ENCODE results near the gene CYP11A1.

CYP11A1 gene

DNA sequence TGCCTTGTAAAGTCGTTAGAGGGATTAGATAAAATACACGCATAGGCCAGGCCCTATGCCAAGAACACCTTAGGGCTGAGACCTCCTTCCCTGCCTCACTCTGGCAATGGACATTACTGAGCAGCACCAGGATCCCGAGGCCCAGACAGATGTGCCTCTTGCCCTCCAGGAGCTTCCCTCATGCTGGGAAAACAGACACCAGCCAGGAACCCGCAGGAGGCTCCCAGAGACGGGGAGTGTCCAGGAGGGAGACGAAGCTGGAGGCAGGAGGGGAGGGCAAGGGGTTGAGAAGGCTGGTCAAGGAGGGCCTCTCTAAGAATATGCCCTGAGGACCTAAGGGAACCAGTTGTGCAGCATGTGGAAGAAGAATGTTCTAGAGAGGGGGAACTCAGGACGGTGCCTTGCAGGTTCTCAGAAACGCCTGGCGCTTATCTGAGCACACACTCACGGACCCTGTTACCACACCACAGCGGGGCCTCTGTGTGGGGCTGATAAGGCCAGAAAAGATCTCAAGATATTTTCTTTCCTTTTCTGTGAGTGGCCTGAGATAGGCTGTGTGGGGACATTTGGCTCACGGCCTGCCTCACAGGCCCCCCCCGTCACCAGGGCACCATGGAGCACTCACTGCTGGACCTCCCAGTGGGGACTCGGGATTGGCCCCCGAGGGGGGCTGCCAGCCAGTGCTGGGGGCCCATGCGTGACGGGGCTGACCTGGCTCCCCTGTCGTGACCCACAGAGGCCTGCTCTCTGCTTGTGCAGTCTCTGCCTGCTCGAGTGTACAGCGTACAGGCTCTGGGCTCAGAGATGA lies 22.0 kb upstream of the CYP11A1 start:
- TF ChIP-seq, protein P1, sequence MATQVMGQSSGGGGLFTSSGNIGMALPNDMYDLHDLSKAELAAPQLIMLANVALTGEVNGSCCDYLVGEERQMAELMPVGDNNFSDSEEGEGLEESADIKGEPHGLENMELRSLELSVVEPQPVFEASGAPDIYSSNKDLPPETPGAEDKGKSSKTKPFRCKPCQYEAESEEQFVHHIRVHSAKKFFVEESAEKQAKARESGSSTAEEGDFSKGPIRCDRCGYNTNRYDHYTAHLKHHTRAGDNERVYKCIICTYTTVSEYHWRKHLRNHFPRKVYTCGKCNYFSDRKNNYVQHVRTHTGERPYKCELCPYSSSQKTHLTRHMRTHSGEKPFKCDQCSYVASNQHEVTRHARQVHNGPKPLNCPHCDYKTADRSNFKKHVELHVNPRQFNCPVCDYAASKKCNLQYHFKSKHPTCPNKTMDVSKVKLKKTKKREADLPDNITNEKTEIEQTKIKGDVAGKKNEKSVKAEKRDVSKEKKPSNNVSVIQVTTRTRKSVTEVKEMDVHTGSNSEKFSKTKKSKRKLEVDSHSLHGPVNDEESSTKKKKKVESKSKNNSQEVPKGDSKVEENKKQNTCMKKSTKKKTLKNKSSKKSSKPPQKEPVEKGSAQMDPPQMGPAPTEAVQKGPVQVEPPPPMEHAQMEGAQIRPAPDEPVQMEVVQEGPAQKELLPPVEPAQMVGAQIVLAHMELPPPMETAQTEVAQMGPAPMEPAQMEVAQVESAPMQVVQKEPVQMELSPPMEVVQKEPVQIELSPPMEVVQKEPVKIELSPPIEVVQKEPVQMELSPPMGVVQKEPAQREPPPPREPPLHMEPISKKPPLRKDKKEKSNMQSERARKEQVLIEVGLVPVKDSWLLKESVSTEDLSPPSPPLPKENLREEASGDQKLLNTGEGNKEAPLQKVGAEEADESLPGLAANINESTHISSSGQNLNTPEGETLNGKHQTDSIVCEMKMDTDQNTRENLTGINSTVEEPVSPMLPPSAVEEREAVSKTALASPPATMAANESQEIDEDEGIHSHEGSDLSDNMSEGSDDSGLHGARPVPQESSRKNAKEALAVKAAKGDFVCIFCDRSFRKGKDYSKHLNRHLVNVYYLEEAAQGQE (IDR thresholded peaks at IDR 0.05; ENCODE audit: insufficient replicate concordance, low read depth): no peak
- TF ChIP-seq POLR2AphosphoS5 (IDR thresholded peaks at IDR 0.05; ENCODE audit: low read depth) (peak; percentile 42; the same call in 1 of the 2 replicates), GABPA (IDR thresholded peaks at IDR 0.05; ENCODE audit: low read depth) (no peak), SPI1 (IDR thresholded peaks at IDR 0.05; ENCODE audit: borderline replicate concordance, low read depth) (no peak)
- TF ChIP-seq, protein P2, sequence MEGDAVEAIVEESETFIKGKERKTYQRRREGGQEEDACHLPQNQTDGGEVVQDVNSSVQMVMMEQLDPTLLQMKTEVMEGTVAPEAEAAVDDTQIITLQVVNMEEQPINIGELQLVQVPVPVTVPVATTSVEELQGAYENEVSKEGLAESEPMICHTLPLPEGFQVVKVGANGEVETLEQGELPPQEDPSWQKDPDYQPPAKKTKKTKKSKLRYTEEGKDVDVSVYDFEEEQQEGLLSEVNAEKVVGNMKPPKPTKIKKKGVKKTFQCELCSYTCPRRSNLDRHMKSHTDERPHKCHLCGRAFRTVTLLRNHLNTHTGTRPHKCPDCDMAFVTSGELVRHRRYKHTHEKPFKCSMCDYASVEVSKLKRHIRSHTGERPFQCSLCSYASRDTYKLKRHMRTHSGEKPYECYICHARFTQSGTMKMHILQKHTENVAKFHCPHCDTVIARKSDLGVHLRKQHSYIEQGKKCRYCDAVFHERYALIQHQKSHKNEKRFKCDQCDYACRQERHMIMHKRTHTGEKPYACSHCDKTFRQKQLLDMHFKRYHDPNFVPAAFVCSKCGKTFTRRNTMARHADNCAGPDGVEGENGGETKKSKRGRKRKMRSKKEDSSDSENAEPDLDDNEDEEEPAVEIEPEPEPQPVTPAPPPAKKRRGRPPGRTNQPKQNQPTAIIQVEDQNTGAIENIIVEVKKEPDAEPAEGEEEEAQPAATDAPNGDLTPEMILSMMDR (IDR thresholded peaks at IDR 0.05; ENCODE audit: insufficient read depth, low read length): no peak
- DNase-seq (ENCODE audit: low read depth in 1 of 2, low spot score in 1 of 2): peak in 1 of 2 experiments; percentile 58
- 0 out of 2 replicates have a peak overlapping the region, but pooled peaks have one; percentile 16 for H3K27ac ChIP-seq (replicated peaks)
- no peak overlapping the region for H3K4me3 ChIP-seq (replicated peaks; ENCODE audit: insufficient read depth, low read length)
- H3K27me3 ChIP-seq (ENCODE audit: insufficient read depth, poor library complexity, severe bottlenecking): no peaks in the 10 kb centered on the region

DNA sequence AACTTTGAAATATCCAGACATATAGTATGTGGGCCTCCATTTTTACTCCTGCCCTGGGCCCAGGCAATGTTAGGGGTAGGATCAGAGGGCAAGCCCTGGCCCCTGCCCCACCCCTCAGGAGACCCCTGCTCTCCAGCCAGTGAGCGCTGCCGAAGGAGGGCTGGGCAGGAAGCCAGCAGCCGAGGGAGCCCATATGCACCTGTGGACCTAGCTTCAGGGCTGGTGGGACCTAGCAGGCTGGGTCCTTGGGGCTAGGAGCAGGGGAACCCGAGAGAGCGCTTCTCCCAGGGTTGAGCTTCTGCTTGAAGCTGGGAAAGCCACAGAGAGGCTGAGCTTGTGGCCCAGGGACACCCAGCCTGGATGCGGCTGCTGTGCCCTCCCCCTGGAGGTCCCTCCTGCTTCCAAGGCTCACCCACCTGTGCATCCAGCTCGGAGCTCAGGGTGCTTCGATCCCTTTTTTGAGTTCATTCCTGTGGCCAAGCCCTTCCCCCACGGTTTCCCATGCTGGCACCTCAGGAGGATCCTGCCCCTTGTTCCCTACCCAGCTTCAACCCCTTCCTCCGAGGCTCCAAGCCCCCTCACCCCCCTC lies 21.0 kb upstream of the CYP11A1 start:
- Histone ChIP-seq H3K4me3 (replicated peaks; ENCODE audit: insufficient read depth, low read length) (no peak overlapping the region), H3K27ac (replicated peaks) (no peak overlapping the region), H3K27me3 (ENCODE audit: insufficient read depth, poor library complexity, severe bottlenecking) (no peaks in the 10 kb centered on the region)
- TF ChIP-seq, protein P2 (IDR thresholded peaks at IDR 0.05; ENCODE audit: insufficient read depth, low read length): no peak
- TF ChIP-seq POLR2AphosphoS5 (IDR thresholded peaks at IDR 0.05; ENCODE audit: low read depth) (no peak), SPI1 (IDR thresholded peaks at IDR 0.05; ENCODE audit: borderline replicate concordance, low read depth) (no peak), GABPA (IDR thresholded peaks at IDR 0.05; ENCODE audit: low read depth) (no peak)
- TF ChIP-seq, protein P1 (IDR thresholded peaks at IDR 0.05; ENCODE audit: insufficient replicate concordance, low read depth): no peak
- no peak for DNase-seq (ENCODE audit: low read depth in 1 of 2, low spot score in 1 of 2)

DNA sequence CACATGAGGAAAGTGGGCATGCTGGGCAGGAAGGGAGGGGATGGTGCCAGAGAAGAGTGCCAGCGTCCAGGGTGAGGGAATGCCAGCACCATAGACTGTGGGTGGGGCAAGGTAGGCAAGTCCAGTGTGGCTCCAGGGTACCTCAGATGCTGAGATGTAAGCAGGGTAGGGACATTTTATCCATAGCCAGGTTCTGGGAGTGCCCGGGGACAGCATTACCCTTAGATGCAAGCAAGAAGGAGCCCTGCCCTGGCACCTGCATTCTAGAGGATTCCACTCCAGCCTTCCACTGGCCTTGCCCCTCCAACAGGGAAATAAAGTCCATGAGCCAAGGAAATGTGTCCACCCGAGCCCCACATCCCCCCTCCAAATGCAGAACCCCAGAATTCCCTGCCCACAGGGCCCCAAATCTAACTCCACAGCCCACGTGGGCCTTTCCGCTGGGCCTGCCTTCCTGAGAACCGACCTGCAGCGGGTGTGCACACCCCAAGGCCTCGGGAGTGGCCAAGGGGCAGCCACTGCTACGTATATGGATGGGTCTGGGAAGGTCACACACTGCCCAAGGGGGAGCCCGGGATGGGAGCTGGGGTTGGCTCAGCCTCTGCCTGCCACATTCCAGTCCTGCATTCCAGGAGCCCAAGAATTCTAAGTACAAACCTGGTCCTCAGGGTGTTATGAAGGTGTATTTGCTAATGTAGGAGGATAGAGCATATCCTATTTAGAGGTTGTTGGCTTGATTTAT lies 20.3 kb upstream of the CYP11A1 start:
- no peak for DNase-seq (ENCODE audit: low read depth in 1 of 2, low spot score in 1 of 2)
- no peak overlapping the region for H3K4me3 ChIP-seq (replicated peaks; ENCODE audit: insufficient read depth, low read length)
- TF ChIP-seq GABPA (IDR thresholded peaks at IDR 0.05; ENCODE audit: low read depth): no peak
- TF ChIP-seq SPI1 (IDR thresholded peaks at IDR 0.05; ENCODE audit: borderline replicate concordance, low read depth): no peak
- TF ChIP-seq, protein P1 (IDR thresholded peaks at IDR 0.05; ENCODE audit: insufficient replicate concordance, low read depth): no peak
- TF ChIP-seq, protein P2 (IDR thresholded peaks at IDR 0.05; ENCODE audit: insufficient read depth, low read length): no peak
- TF ChIP-seq POLR2AphosphoS5 (IDR thresholded peaks at IDR 0.05; ENCODE audit: low read depth): no peak
- H3K27me3 ChIP-seq (ENCODE audit: insufficient read depth, poor library complexity, severe bottlenecking): no peaks in the 10 kb centered on the region
- no peak overlapping the region for H3K27ac ChIP-seq (replicated peaks)

All from HL-60 (cell line).